Endodermal cell (in vitro differentiated cells): Measurements from ENCODE around the gene CDK7. TPM values are rescaled to one million over a fixed set of nuclear protein-coding genes. Genes with fewer than 3 reads are reported as not detected.

ENCODE experiments used
- DNase-seq: peaks from one replicate; pipeline ENCODE4 v3.0.0-alpha.2; 2017
- H3K27ac ChIP-seq: 2 replicates; pipeline ENCODE4 v1.5.1; 2013; ENCODE audit warnings: mild to moderate bottlenecking, low read depth, low read length, moderate library complexity
- H3K27me3 ChIP-seq: 2 replicates; pipeline ENCODE4 v1.6.1; 2013; ENCODE audit warnings: mild to moderate bottlenecking, low read length, moderate library complexity; ENCODE audit not compliant: insufficient read depth, control insufficient read depth, poor library complexity, severe bottlenecking
- H3K36me3 ChIP-seq: 2 replicates; pipeline ENCODE4 v1.7.0; 2013; ENCODE audit warnings: mild to moderate bottlenecking, low read length, moderate library complexity; ENCODE audit not compliant: control insufficient read depth, insufficient read depth
- H3K4me1 ChIP-seq: one replicate; pipeline ENCODE4 v1.7.0; 2013; ENCODE audit warnings: low read length; ENCODE audit not compliant: control insufficient read depth, insufficient read depth
- H3K4me3 ChIP-seq: 2 replicates; pipeline ENCODE4 v1.5.1; 2013; ENCODE audit warnings: mild to moderate bottlenecking, low read length, moderate library complexity
- H3K9ac ChIP-seq: 2 replicates; pipeline ENCODE4 v1.6.1; 2013; ENCODE audit warnings: mild to moderate bottlenecking, low read length, moderate library complexity; ENCODE audit not compliant: poor library complexity, severe bottlenecking; ENCODE audit errors: extremely low read depth
- H3K9me3 ChIP-seq: 2 replicates; pipeline ENCODE4 v1.6.1; 2013; ENCODE audit warnings: mild to moderate bottlenecking, low read length, moderate library complexity; ENCODE audit not compliant: control insufficient read depth
- H3K27ac Mint-ChIP-seq: 2 replicates; pipeline ENCODE4 v1.8.0; 2020; ENCODE audit warnings: mixed read lengths
- H3K27me3 Mint-ChIP-seq: 2 replicates; pipeline ENCODE4 v1.8.0; 2021; ENCODE audit warnings: mild to moderate bottlenecking, mixed read lengths; ENCODE audit not compliant: insufficient read depth
- H3K36me3 Mint-ChIP-seq: 2 replicates; pipeline ENCODE4 v1.8.0; 2020; ENCODE audit warnings: low read depth, mixed read lengths
- H3K4me1 Mint-ChIP-seq: 2 replicates; pipeline ENCODE4 v1.8.0; 2020; ENCODE audit warnings: mixed read lengths
- H3K4me3 Mint-ChIP-seq: 2 replicates; pipeline ENCODE4 v1.8.0; 2020; ENCODE audit warnings: mild to moderate bottlenecking, moderate library complexity, mixed read lengths
- H3K9me3 Mint-ChIP-seq: 2 replicates; pipeline ENCODE4 v1.8.0; 2020; ENCODE audit warnings: mild to moderate bottlenecking, mixed read lengths
- WGBS, 2 experiments: methylation state at CpG; one replicate each; pipeline versions ENCODE4 v1.1.5 to v1.1.7; 2013; ENCODE audit warnings: missing lambda C conversion rate in 2 of 2, mixed read lengths in 1 of 2; ENCODE audit not compliant: insufficient coverage in 1 of 2, insufficient read length in 1 of 2; 5-methylcytosine and 5-hydroxymethylcytosine counted together
- total RNA-seq, 2 donors: library from RNA; stranded (reverse); fragmentation: NEBNext Ultra II Directional in 1 of 2; extraction: Animal tissue kit (Norgen Biotek cat#: 25700) in 1 of 2; gene quantifications; 2 replicates in 1 of 2; 3 replicates in 1 of 2; pipeline ENCODE4 v1.2.1, GENCODE V29; 2021
- TF ChIP-seq, protein P1 (sequence below): fragments of 200-600 bp; sonication (generic); conservative IDR thresholded peaks from 2 replicates; pipeline ENCODE4 v1.5.0; 2021; ENCODE audit warnings: antibody characterized with exemption, mild to moderate bottlenecking

Gene CDK7
- total RNA-seq, 2 donors from 2014 or later = 49.7 to 52.0 TPM

GRCh38 chr5:69209602-69210001 is 25.1 kb upstream of the CDK7 start:
- H3K27me3 Mint-ChIP-seq = no peaks in the 10 kb centered on the region
- no peaks in the 10 kb centered on the region for H3K27me3 ChIP-seq
- H3K36me3 ChIP-seq = peaks cover 24% of the 10 kb centered on the region
- TF ChIP-seq, protein P1, sequence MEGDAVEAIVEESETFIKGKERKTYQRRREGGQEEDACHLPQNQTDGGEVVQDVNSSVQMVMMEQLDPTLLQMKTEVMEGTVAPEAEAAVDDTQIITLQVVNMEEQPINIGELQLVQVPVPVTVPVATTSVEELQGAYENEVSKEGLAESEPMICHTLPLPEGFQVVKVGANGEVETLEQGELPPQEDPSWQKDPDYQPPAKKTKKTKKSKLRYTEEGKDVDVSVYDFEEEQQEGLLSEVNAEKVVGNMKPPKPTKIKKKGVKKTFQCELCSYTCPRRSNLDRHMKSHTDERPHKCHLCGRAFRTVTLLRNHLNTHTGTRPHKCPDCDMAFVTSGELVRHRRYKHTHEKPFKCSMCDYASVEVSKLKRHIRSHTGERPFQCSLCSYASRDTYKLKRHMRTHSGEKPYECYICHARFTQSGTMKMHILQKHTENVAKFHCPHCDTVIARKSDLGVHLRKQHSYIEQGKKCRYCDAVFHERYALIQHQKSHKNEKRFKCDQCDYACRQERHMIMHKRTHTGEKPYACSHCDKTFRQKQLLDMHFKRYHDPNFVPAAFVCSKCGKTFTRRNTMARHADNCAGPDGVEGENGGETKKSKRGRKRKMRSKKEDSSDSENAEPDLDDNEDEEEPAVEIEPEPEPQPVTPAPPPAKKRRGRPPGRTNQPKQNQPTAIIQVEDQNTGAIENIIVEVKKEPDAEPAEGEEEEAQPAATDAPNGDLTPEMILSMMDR = no peak
- no peaks in the 10 kb centered on the region for H3K9me3 ChIP-seq
- WGBS, 2 experiments = 100% methylated on average over 2 of the region's 2 CpGs; no CpG with 5 or more reads in 1 of the 2 experiments
- no peak for DNase-seq
- no peaks in the 10 kb centered on the region for H3K9me3 Mint-ChIP-seq
- H3K4me1 Mint-ChIP-seq = no peaks in the 10 kb centered on the region
- no peak overlapping the region for H3K27ac Mint-ChIP-seq
- H3K4me3 Mint-ChIP-seq = no peak overlapping the region
- no peak overlapping the region for H3K9ac ChIP-seq
- H3K27ac ChIP-seq = no peak overlapping the region
- no peaks in the 10 kb centered on the region for H3K4me1 ChIP-seq
- H3K36me3 Mint-ChIP-seq = peaks cover 24% of the 10 kb centered on the region
- H3K4me3 ChIP-seq = no peak overlapping the region

GRCh38 chr5:69211200-69211599 is 23.5 kb upstream of the CDK7 start:
- Mint-ChIP-seq H3K36me3 (peaks cover 22% of the 10 kb centered on the region), H3K9me3 (no peaks in the 10 kb centered on the region), H3K4me3 (no peak overlapping the region), H3K4me1 (no peaks in the 10 kb centered on the region), H3K27me3 (no peaks in the 10 kb centered on the region), H3K27ac (no peak overlapping the region)
- Histone ChIP-seq H3K4me3 (no peak overlapping the region), H3K9ac (no peak overlapping the region), H3K9me3 (no peaks in the 10 kb centered on the region), H3K36me3 (peaks cover 22% of the 10 kb centered on the region), H3K4me1 (no peaks in the 10 kb centered on the region), H3K27me3 (no peaks in the 10 kb centered on the region), H3K27ac (no peak overlapping the region)
- 96 to 97% methylated on average over 2 of the region's 2 CpGs for WGBS, 2 experiments
- TF ChIP-seq, protein P1 = no peak
- no peak for DNase-seq

GRCh38 chr5:69212022-69212421 is 22.7 kb upstream of the CDK7 start:
- H3K27ac ChIP-seq = no peak overlapping the region
- no peak overlapping the region for H3K4me3 ChIP-seq
- H3K27ac Mint-ChIP-seq = no peak overlapping the region
- H3K4me1 ChIP-seq = no peaks in the 10 kb centered on the region
- H3K36me3 Mint-ChIP-seq = peaks cover 18% of the 10 kb centered on the region
- H3K36me3 ChIP-seq = peaks cover 16% of the 10 kb centered on the region
- H3K4me1 Mint-ChIP-seq = no peaks in the 10 kb centered on the region
- H3K9me3 Mint-ChIP-seq = no peaks in the 10 kb centered on the region
- no peak for DNase-seq
- H3K4me3 Mint-ChIP-seq = no peak overlapping the region
- H3K9me3 ChIP-seq = no peaks in the 10 kb centered on the region
- H3K27me3 Mint-ChIP-seq = no peaks in the 10 kb centered on the region
- no peaks in the 10 kb centered on the region for H3K27me3 ChIP-seq
- no peak overlapping the region for H3K9ac ChIP-seq
- WGBS, 2 experiments = 90% methylated on average over 2 of the region's 2 CpGs; no CpG with 5 or more reads in 1 of the 2 experiments
- TF ChIP-seq, protein P1 = no peak
